ENCODE measurements around the gene CNDP1.

CNDP1 gene

DNA sequence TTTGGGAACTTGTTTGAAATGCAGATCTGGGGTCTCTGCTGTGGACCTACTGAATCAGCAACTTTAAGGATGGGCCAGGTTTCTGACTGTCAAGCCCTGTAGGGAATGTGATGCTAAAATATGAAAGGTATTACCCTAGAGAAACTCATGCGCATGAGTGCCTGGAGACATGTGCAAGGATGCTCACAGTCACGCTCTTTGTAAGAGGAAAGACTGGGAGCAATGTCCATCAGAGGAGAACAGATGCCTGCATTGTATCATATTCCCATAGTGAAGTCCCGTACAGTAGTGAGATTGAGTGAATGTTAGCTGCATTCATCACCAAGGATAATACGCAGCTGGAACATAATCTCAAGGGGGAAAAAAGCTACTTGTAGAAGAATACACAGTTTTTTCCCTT is 77.5 kb downstream of the CNDP1 start:
- H3K27me3 ChIP-seq (ENCODE audit: control insufficient read depth in 2 of 2, insufficient read depth in 2 of 2, low read length in 2 of 2): no peaks in the 10 kb centered on the region
- no peak overlapping the region for H3K9ac ChIP-seq (ENCODE audit: low read depth in 1 of 2, low read length in 2 of 2)
- H3K4me1 ChIP-seq (ENCODE audit: control insufficient read depth in 2 of 2, insufficient read depth in 2 of 2, low read length in 2 of 2): no peaks in the 10 kb centered on the region
- no peaks in the 10 kb centered on the region for H3K9me3 ChIP-seq (ENCODE audit: control insufficient read depth in 2 of 2, low read length in 2 of 2)
- no peak overlapping the region for H3K27ac ChIP-seq (ENCODE audit: low read depth in 2 of 2, low read length in 2 of 2)
- no peak overlapping the region for H3K4me3 ChIP-seq (ENCODE audit: low read length in 2 of 2)
- no peaks in the 10 kb centered on the region for H3K36me3 ChIP-seq (ENCODE audit: control insufficient read depth in 2 of 2, insufficient read depth in 2 of 2, low read length in 2 of 2)

DNA sequence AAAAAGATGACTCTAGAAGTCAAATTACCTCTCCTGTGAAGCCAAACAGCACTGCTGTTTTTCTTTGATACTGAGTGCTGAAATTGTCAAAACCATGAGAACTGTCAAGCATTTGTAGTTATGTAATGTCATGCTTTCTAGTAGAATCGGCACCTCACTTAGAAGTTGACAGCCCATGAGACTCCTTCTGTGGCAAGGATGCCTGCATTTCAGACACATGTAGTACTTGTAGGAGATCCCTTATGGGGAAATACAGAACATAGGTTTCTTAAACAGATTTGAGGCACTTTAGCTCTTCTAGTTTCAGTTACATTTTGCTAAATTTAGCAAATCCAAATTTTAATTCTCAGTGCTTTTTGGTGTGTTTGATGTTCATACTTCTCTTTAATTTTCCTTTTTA is 79.1 kb downstream of the CNDP1 start:
- no peak overlapping the region for H3K27ac ChIP-seq (ENCODE audit: low read depth in 2 of 2, low read length in 2 of 2)

DNA sequence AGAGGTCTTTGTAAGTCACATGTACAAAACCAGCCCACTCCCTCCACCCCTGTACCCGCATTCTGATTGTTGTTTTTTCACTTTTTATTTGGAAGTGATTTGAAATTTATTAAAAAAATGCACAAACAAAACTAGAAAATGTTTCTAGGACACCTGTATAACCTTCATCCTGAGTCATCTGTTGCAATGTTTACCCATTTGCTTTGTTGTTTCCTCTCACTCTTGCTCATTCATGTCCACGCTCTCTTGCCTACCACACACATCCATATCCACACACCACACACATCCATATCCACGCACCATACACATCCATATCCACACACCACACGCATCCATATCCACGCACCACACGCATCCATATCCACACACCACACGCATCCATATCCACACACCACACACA is 82.2 kb downstream of the CNDP1 start:
- H3K4me3 ChIP-seq (ENCODE audit: low read length in 2 of 2): no peak overlapping the region
- no peaks in the 10 kb centered on the region for H3K27me3 ChIP-seq (ENCODE audit: control insufficient read depth in 2 of 2, insufficient read depth in 2 of 2, low read length in 2 of 2)
- no peaks in the 10 kb centered on the region for H3K4me1 ChIP-seq (ENCODE audit: control insufficient read depth in 2 of 2, insufficient read depth in 2 of 2, low read length in 2 of 2)
- no peaks in the 10 kb centered on the region for H3K9me3 ChIP-seq (ENCODE audit: control insufficient read depth in 2 of 2, low read length in 2 of 2)
- no peaks in the 10 kb centered on the region for H3K36me3 ChIP-seq (ENCODE audit: control insufficient read depth in 2 of 2, insufficient read depth in 2 of 2, low read length in 2 of 2)
- H3K9ac ChIP-seq (ENCODE audit: low read depth in 1 of 2, low read length in 2 of 2): no peak overlapping the region
- H3K27ac ChIP-seq (ENCODE audit: low read depth in 2 of 2, low read length in 2 of 2): no peak overlapping the region

More for the DNA sequence above, 79.1 kb downstream of the CNDP1 start:
- Histone ChIP-seq H3K9me3 (ENCODE audit: control insufficient read depth in 2 of 2, low read length in 2 of 2) (no peaks in the 10 kb centered on the region), H3K36me3 (ENCODE audit: control insufficient read depth in 2 of 2, insufficient read depth in 2 of 2, low read length in 2 of 2) (no peaks in the 10 kb centered on the region), H3K27me3 (ENCODE audit: control insufficient read depth in 2 of 2, insufficient read depth in 2 of 2, low read length in 2 of 2) (no peaks in the 10 kb centered on the region), H3K9ac (ENCODE audit: low read depth in 1 of 2, low read length in 2 of 2) (no peak overlapping the region), H3K4me3 (ENCODE audit: low read length in 2 of 2) (no peak overlapping the region), H3K4me1 (ENCODE audit: control insufficient read depth in 2 of 2, insufficient read depth in 2 of 2, low read length in 2 of 2) (no peaks in the 10 kb centered on the region)

DNA sequence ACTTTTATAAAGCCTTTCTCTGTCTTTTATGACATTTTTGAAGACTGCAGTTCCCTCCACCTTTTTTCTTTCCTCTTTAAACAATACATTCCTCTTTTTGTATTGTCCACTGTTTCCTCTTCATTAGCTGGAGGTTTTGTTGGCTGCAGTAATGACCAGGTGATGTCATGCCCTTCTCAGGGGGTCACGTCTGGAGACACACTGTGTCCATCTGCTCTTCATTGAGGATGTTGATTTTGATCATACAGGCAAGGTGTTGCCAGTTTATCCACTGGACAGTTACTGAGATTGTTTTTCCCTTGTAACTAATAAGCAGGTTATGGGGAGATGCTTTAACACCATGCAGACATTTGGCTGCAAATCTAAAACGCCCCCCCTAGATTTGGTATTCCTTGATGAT is 83.2 kb downstream of the CNDP1 start:
- Histone ChIP-seq H3K36me3 (ENCODE audit: control insufficient read depth in 2 of 2, insufficient read depth in 2 of 2, low read length in 2 of 2) (no peaks in the 10 kb centered on the region), H3K27me3 (ENCODE audit: control insufficient read depth in 2 of 2, insufficient read depth in 2 of 2, low read length in 2 of 2) (no peaks in the 10 kb centered on the region), H3K4me1 (ENCODE audit: control insufficient read depth in 2 of 2, insufficient read depth in 2 of 2, low read length in 2 of 2) (no peaks in the 10 kb centered on the region), H3K27ac (ENCODE audit: low read depth in 2 of 2, low read length in 2 of 2) (no peak overlapping the region), H3K9ac (ENCODE audit: low read depth in 1 of 2, low read length in 2 of 2) (no peak overlapping the region), H3K4me3 (ENCODE audit: low read length in 2 of 2) (no peak overlapping the region), H3K9me3 (ENCODE audit: control insufficient read depth in 2 of 2, low read length in 2 of 2) (no peaks in the 10 kb centered on the region)

DNA sequence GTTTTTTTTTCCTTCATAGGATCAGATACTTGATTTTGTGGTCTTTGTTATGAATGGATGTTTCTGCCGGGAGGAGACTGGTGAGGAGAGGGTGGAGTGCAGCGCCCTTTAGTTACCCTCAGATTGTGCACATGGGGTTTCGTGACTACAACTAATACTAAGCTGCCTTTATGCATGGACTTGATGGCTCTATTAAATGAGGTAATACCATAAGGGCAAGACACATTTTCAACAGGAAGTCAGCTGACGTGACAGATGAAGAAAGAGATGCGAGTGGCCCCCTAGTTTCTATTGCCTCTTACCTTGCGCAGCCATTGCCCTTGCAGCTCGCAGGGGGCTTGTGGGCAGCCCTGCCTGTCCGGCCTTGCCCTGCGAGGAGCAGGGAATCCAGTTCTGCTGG is 87.8 kb downstream of the CNDP1 start:
- Histone ChIP-seq H3K4me1 (ENCODE audit: control insufficient read depth in 2 of 2, insufficient read depth in 2 of 2, low read length in 2 of 2) (no peaks in the 10 kb centered on the region), H3K4me3 (ENCODE audit: low read length in 2 of 2) (no peak overlapping the region), H3K36me3 (ENCODE audit: control insufficient read depth in 2 of 2, insufficient read depth in 2 of 2, low read length in 2 of 2) (no peaks in the 10 kb centered on the region), H3K27me3 (ENCODE audit: control insufficient read depth in 2 of 2, insufficient read depth in 2 of 2, low read length in 2 of 2) (no peaks in the 10 kb centered on the region), H3K9me3 (ENCODE audit: control insufficient read depth in 2 of 2, low read length in 2 of 2) (no peaks in the 10 kb centered on the region), H3K27ac (ENCODE audit: low read depth in 2 of 2, low read length in 2 of 2) (no peak overlapping the region), H3K9ac (ENCODE audit: low read depth in 1 of 2, low read length in 2 of 2) (no peak overlapping the region)

DNA sequence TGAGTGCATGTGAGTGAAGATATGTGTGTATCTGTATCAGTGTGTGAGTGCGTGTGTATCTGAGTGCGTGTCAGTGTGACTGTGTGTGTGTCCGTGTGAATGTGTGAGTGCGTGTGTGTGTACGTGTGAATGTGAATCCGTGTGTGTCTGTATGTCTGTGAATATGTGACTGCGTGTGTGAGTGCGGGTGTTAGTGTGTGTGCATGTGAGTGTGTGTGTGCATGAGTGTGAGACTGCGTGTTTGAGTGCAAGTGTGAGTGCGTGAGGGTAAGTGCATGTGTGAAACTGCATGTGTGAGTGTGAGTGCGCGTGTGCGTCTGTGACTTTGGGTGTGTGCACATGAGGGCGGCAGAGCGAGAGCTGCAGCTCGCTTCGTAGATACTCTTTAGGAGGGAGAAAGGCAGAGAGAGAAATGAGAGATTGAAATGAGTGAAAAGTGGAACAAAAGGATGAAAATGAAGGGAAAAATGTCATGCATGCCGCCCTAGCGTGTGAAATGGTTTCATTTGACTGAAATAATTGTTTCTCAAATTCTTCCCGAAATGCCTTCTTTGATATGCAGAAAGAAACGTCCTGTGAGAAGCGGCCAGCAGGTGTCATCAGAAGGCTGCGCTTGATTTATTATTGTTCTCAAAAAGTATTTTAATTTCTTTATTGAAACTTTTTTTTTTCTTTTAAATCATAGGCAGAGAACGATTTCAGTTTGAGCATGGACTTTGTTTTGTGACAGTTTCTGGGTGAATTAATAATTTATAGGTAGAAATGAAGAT is 88.9 kb downstream of the CNDP1 start:
- H3K9ac ChIP-seq (ENCODE audit: low read depth in 1 of 2, low read length in 2 of 2): no peak overlapping the region
- H3K4me3 ChIP-seq (ENCODE audit: low read length in 2 of 2): no peak overlapping the region
- no peaks in the 10 kb centered on the region for H3K36me3 ChIP-seq (ENCODE audit: control insufficient read depth in 2 of 2, insufficient read depth in 2 of 2, low read length in 2 of 2)
- no peaks in the 10 kb centered on the region for H3K9me3 ChIP-seq (ENCODE audit: control insufficient read depth in 2 of 2, low read length in 2 of 2)
- H3K27ac ChIP-seq (ENCODE audit: low read depth in 2 of 2, low read length in 2 of 2): no peak overlapping the region
- no peaks in the 10 kb centered on the region for H3K27me3 ChIP-seq (ENCODE audit: control insufficient read depth in 2 of 2, insufficient read depth in 2 of 2, low read length in 2 of 2)
- H3K4me1 ChIP-seq (ENCODE audit: control insufficient read depth in 2 of 2, insufficient read depth in 2 of 2, low read length in 2 of 2): no peaks in the 10 kb centered on the region

DNA sequence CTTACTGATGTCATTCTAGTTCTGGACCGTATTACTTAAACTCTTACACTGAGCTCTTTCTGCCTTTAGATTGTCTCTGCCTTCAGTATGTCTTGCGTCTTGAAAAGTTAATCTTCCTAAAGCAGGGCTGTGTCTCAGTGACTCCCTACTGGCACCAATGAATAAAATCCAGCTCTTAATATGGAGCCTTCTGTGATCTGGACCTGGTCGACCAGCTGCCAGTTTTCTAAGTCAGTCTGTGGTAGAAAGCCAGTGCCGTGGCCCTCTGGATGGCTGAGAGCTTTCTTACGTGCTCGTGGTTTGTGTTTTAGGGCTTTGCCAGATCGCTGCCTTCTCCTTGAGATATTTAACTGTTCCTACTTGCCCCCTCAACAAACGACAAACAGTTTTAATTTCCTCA is 90.2 kb downstream of the CNDP1 start:
- Histone ChIP-seq H3K4me3 (ENCODE audit: low read length in 2 of 2) (no peak overlapping the region), H3K9ac (ENCODE audit: low read depth in 1 of 2, low read length in 2 of 2) (no peak overlapping the region), H3K9me3 (ENCODE audit: control insufficient read depth in 2 of 2, low read length in 2 of 2) (no peaks in the 10 kb centered on the region), H3K27me3 (ENCODE audit: control insufficient read depth in 2 of 2, insufficient read depth in 2 of 2, low read length in 2 of 2) (no peaks in the 10 kb centered on the region), H3K4me1 (ENCODE audit: control insufficient read depth in 2 of 2, insufficient read depth in 2 of 2, low read length in 2 of 2) (no peaks in the 10 kb centered on the region), H3K27ac (ENCODE audit: low read depth in 2 of 2, low read length in 2 of 2) (no peak overlapping the region), H3K36me3 (ENCODE audit: control insufficient read depth in 2 of 2, insufficient read depth in 2 of 2, low read length in 2 of 2) (no peaks in the 10 kb centered on the region)

DNA sequence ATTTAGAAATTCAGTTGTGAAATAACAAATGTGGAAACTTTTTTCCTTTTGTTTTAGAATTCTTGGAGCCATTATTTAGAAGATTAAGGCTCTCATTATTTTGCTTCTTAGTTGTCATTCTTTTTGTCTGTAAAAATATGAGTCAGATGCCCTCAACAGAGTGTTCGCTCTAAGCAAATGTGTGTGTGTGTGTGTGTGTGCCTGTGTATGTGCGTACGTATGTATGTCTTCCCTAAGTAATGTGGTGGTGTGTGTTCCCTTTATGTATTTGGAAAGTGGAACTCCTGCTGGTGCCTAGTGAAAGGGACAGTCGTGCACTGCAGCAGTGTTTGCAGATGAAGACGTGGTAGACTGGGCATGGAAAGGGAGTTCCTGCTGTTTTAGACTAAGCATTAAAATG is 90.9 kb downstream of the CNDP1 start:
- no peak overlapping the region for H3K9ac ChIP-seq (ENCODE audit: low read depth in 1 of 2, low read length in 2 of 2)
- H3K36me3 ChIP-seq (ENCODE audit: control insufficient read depth in 2 of 2, insufficient read depth in 2 of 2, low read length in 2 of 2): no peaks in the 10 kb centered on the region
- no peaks in the 10 kb centered on the region for H3K9me3 ChIP-seq (ENCODE audit: control insufficient read depth in 2 of 2, low read length in 2 of 2)
- no peak overlapping the region for H3K27ac ChIP-seq (ENCODE audit: low read depth in 2 of 2, low read length in 2 of 2)
- no peaks in the 10 kb centered on the region for H3K27me3 ChIP-seq (ENCODE audit: control insufficient read depth in 2 of 2, insufficient read depth in 2 of 2, low read length in 2 of 2)
- H3K4me3 ChIP-seq (ENCODE audit: low read length in 2 of 2): no peak overlapping the region
- H3K4me1 ChIP-seq (ENCODE audit: control insufficient read depth in 2 of 2, insufficient read depth in 2 of 2, low read length in 2 of 2): no peaks in the 10 kb centered on the region

DNA sequence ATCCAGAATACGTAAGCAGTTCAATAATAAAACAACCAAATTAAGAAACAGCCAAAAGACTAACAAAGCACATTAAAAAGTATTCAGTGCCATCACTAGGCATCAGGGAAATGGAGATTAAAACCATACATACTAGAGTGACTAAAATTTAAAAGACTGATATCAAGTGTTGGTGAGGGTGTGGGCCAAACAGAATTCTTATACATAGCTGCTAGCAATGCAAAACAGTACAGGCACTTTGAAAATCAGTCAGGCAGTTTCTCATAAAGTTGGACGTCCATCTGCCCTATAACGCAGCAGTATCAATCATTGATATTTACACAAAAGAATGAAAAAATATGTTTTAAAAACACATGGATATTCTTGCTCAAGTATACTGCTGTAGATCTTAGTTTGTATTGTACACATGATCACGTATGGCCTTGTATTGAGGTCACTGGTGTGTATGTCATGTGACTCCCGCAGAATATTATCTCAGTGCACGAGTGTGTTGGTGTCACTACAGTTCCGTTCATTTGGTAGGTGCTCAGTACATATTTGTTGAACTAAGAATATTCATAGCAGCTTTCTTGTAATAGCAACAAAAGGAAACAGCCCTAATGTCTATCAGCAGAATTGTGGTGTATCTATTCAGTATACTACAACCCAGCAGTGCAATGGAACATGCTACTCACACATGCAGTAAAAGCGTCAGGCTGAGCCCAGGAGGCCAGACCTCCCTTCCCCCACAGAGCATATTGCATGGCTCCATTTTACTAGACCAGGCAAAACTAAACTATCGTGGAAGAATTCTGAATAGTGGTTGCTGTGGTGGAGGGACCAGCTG is 92.0 kb downstream of the CNDP1 start:
- Histone ChIP-seq H3K27me3 (ENCODE audit: control insufficient read depth in 2 of 2, insufficient read depth in 2 of 2, low read length in 2 of 2) (no peaks in the 10 kb centered on the region), H3K9ac (ENCODE audit: low read depth in 1 of 2, low read length in 2 of 2) (no peak overlapping the region), H3K36me3 (ENCODE audit: control insufficient read depth in 2 of 2, insufficient read depth in 2 of 2, low read length in 2 of 2) (peaks cover 2 to 3% of the 10 kb centered on the region in 2 donors), H3K9me3 (ENCODE audit: control insufficient read depth in 2 of 2, low read length in 2 of 2) (no peaks in the 10 kb centered on the region), H3K27ac (ENCODE audit: low read depth in 2 of 2, low read length in 2 of 2) (no peak overlapping the region), H3K4me1 (ENCODE audit: control insufficient read depth in 2 of 2, insufficient read depth in 2 of 2, low read length in 2 of 2) (no peaks in the 10 kb centered on the region), H3K4me3 (ENCODE audit: low read length in 2 of 2) (no peak overlapping the region)

DNA sequence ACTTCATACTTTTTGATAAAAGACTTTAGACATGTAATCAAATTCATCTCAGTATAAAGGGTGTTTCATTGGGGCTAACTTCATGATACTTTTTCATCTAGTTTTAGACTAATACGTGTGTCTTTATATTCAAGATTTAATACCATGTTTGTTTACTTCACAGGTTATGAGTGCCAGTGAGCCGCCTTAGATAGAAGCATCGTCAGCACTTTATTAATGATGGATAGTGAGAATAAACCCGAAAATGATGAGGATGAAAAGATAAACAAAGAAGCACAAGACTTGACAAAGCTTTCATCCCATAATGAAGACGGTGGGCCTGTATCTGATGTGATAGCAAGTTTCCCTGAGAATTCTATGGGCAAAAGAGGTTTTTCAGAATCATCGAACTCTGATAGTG is 96.5 kb downstream of the CNDP1 start:
- no peak overlapping the region for H3K4me3 ChIP-seq (ENCODE audit: low read length in 2 of 2)
- no peaks in the 10 kb centered on the region for H3K27me3 ChIP-seq (ENCODE audit: control insufficient read depth in 2 of 2, insufficient read depth in 2 of 2, low read length in 2 of 2)
- no peaks in the 10 kb centered on the region for H3K9me3 ChIP-seq (ENCODE audit: control insufficient read depth in 2 of 2, low read length in 2 of 2)
- no peak overlapping the region for H3K27ac ChIP-seq (ENCODE audit: low read depth in 2 of 2, low read length in 2 of 2)
- no peaks in the 10 kb centered on the region for H3K4me1 ChIP-seq (ENCODE audit: control insufficient read depth in 2 of 2, insufficient read depth in 2 of 2, low read length in 2 of 2)
- H3K36me3 ChIP-seq (ENCODE audit: control insufficient read depth in 2 of 2, insufficient read depth in 2 of 2, low read length in 2 of 2): peaks cover 17 to 19% of the 10 kb centered on the region in 2 donors
- H3K9ac ChIP-seq (ENCODE audit: low read depth in 1 of 2, low read length in 2 of 2): no peak overlapping the region
